Measurements from ENCODE around the gene MAB21L4.

GRCh38 chr2:240872317-240873097 is 23.4 kb downstream of the MAB21L4 start:
- no peak for TF ChIP-seq CTCF (IDR thresholded peaks at IDR 0.05)
- TF ChIP-seq POLR2AphosphoS5 (IDR thresholded peaks at IDR 0.05) = no peak
- no peak for TF ChIP-seq POLR2A (IDR thresholded peaks at IDR 0.05)

Data from transverse colon (tissue), 4 donors.